Measurements from ENCODE around the gene SMO.
"Not testable (repeated sequence)": the region's sequence is repeated elsewhere in the genome, so short reads cannot be mapped to it uniquely, and the experiment has no call there.

Gene SMO

GRCh38 chr7:129208667-129209066, 20.2 kb downstream of the SMO start:
- DNase-seq (ENCODE audit: low read depth in 2 of 2, low spot score in 1 of 2), result no peak

- DNase-seq (ENCODE audit: low read depth in 2 of 2, low spot score in 1 of 2), result no peak
These were observed 20.9 kb downstream of the SMO start for GRCh38 chr7:129209067-129209926.

- peak; percentile 15 to 33 for DNase-seq (ENCODE audit: low read depth in 2 of 2, low spot score in 1 of 2)
These were observed 22.0 kb downstream of the SMO start for GRCh38 chr7:129210256-129210988.

GRCh38 chr7:129210989-129211312, 22.5 kb downstream of the SMO start:
- no peak for DNase-seq (ENCODE audit: low read depth in 2 of 2, low spot score in 1 of 2)

- DNase-seq (ENCODE audit: low read depth in 2 of 2, low spot score in 1 of 2), result no peak
These were observed 23.7 kb downstream of the SMO start for GRCh38 chr7:129212126-129212525.

GRCh38 chr7:129212596-129212995, 24.2 kb downstream of the SMO start:
- no peak for DNase-seq (ENCODE audit: low read depth in 2 of 2, low spot score in 1 of 2)

- DNase-seq (ENCODE audit: low read depth in 2 of 2, low spot score in 1 of 2), result no peak
These were observed 25.4 kb downstream of the SMO start for GRCh38 chr7:129213828-129214227.

GRCh38 chr7:129215691-129216090, 27.3 kb downstream of the SMO start:
- not testable (repeated sequence) for DNase-seq (ENCODE audit: low read depth in 2 of 2, low spot score in 1 of 2)

- DNase-seq (ENCODE audit: low read depth in 2 of 2, low spot score in 1 of 2), result not testable (repeated sequence)
These were observed 27.8 kb downstream of the SMO start for GRCh38 chr7:129216101-129216715.

GRCh38 chr7:129216821-129217416, 28.5 kb downstream of the SMO start:
- DNase-seq (ENCODE audit: low read depth in 2 of 2, low spot score in 1 of 2), result not testable (repeated sequence)

- peak; percentile 44 to 76 for DNase-seq (ENCODE audit: low read depth in 2 of 2, low spot score in 1 of 2)
These were observed 30.2 kb downstream of the SMO start for GRCh38 chr7:129218514-129219062.

- DNase-seq (ENCODE audit: low read depth in 2 of 2, low spot score in 1 of 2), result not testable (repeated sequence)
These were observed 30.7 kb downstream of the SMO start for GRCh38 chr7:129219166-129219565.

- no peak for DNase-seq (ENCODE audit: low read depth in 2 of 2, low spot score in 1 of 2)
These were observed 33.6 kb downstream of the SMO start for GRCh38 chr7:129222064-129222463.

GRCh38 chr7:129224251-129225205, 36.1 kb downstream of the SMO start, which contains the start of gene AHCYL2:
TSS of gene AHCYL2 (plus strand) at chr7:129225030.
- peak; percentile 95 to 97 for DNase-seq (ENCODE audit: low read depth in 2 of 2, low spot score in 1 of 2)

GRCh38 chr7:129225206-129225930, 36.9 kb downstream of the SMO start:
- DNase-seq (ENCODE audit: low read depth in 2 of 2, low spot score in 1 of 2), result peak; percentile 10 to 15

- no peak for DNase-seq (ENCODE audit: low read depth in 2 of 2, low spot score in 1 of 2)
These were observed 37.6 kb downstream of the SMO start for GRCh38 chr7:129225931-129226572.

- DNase-seq (ENCODE audit: low read depth in 2 of 2, low spot score in 1 of 2), result no peak
These were observed 39.5 kb downstream of the SMO start for GRCh38 chr7:129227646-129228578.

- DNase-seq (ENCODE audit: low read depth in 2 of 2, low spot score in 1 of 2), result no peak
These were observed 40.2 kb downstream of the SMO start for GRCh38 chr7:129228633-129229032.
